ENCODE measurements around the gene CYTH3.

The CYTH3 gene

DNA sequence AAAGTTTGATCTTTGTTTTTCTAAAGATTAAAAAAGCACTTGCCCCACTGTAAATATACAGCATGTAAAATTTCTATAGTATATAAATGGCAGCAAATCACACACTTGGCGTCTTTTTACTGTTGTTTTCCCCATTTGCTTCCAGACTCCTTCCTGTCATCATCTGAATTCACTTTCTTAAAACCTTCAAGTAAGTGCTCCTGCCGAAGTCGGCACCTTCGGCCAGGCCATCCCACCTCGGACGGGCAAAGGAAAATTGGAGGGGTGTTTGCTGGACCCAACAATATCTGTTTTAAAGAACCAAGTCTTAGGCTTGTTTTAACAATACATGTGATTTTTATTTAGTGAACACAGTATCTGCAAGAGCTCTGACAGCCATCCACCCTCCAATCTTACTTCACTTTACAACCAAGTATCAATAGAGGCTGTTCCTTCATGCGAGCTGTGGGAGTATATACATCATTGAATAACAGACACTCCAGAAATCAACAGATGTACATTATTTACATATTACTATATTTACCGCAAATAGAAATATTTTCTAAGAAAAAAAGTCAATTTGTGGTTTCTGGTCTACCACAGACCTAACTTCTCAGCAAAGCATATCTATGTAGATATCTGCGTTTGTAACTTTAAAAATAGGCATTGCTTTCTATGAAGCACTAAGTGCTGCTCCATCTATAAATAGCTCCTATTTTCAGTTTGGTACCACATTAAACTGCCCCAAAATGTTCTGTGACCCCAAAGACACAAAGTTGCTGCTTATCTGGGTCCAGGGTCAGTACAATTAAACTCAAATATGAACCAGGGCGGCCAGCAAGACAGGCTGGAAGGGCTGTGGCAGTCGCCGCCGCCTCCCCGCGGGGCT lies 110.7 kb downstream of the CYTH3 start:
- no peak overlapping the region for H2AK5ac ChIP-seq (ENCODE audit: low read depth, low read length)
- H3K4ac ChIP-seq (ENCODE audit: low read length) = no peak overlapping the region
- H2BK15ac ChIP-seq (ENCODE audit: low read length) = no peak overlapping the region
- H3K9ac ChIP-seq (ENCODE audit: low read depth, low read length, poor library complexity) = no peak overlapping the region
- WGBS, 2 donors (ENCODE audit: extremely low coverage in 2 of 2, insufficient read length in 2 of 2, insufficient replicate concordance in 1 of 2) = no CpG with 5 or more reads among the region's 15 CpGs
- no peaks in the 10 kb centered on the region for H3K9me3 ChIP-seq (replicated peaks in 1 of 2; ENCODE audit: control insufficient read depth in 2 of 2, insufficient read depth in 1 of 2, low read depth in 1 of 2, low read length in 2 of 2)
- H3K27me3 ChIP-seq (ENCODE audit: control insufficient read depth in 3 of 3, insufficient read depth in 3 of 3, low read depth in 1 of 3, low read length in 3 of 3) = no peaks in the 10 kb centered on the region
- no peak overlapping the region for H2AFZ ChIP-seq (ENCODE audit: low read length)
- H3K14ac ChIP-seq (ENCODE audit: low read length) = no peak overlapping the region
- no peak overlapping the region for H4K91ac ChIP-seq (ENCODE audit: low read depth, low read length, poor library complexity)
- H2BK12ac ChIP-seq (ENCODE audit: low read length) = no peak overlapping the region
- H3K23ac ChIP-seq (ENCODE audit: low read depth, low read length, poor library complexity) = no peak overlapping the region
- H2BK5ac ChIP-seq (ENCODE audit: low read length) = no peak overlapping the region
- no peak overlapping the region for H3K18ac ChIP-seq (ENCODE audit: low read length)
- H3K4me2 ChIP-seq (ENCODE audit: insufficient read depth, low read length, poor library complexity, severe bottlenecking) = no peak overlapping the region
- H3K27ac ChIP-seq (replicated peaks; ENCODE audit: low read length) = no peak overlapping the region
- no peak overlapping the region for H4K8ac ChIP-seq (ENCODE audit: low read depth, low read length)
- H3K4me1 ChIP-seq (ENCODE audit: control insufficient read depth in 2 of 2, insufficient read depth in 1 of 2, low read depth in 1 of 2, low read length in 2 of 2) = no peaks in the 10 kb centered on the region
- H2BK120ac ChIP-seq (ENCODE audit: low read depth, low read length) = no peak overlapping the region
- no peak overlapping the region for H3K4me3 ChIP-seq (ENCODE audit: low read length in 2 of 2)
- H3K79me1 ChIP-seq (ENCODE audit: low read depth, low read length) = peaks cover 8% of the 10 kb centered on the region
- peaks cover 31 to 83% of the 10 kb centered on the region in 2 donors for H3K36me3 ChIP-seq (replicated peaks in 1 of 2; ENCODE audit: control insufficient read depth in 2 of 2, insufficient read depth in 2 of 2, low read length in 2 of 2)
- DNase-seq (ENCODE audit: low spot score) = no peak

DNA sequence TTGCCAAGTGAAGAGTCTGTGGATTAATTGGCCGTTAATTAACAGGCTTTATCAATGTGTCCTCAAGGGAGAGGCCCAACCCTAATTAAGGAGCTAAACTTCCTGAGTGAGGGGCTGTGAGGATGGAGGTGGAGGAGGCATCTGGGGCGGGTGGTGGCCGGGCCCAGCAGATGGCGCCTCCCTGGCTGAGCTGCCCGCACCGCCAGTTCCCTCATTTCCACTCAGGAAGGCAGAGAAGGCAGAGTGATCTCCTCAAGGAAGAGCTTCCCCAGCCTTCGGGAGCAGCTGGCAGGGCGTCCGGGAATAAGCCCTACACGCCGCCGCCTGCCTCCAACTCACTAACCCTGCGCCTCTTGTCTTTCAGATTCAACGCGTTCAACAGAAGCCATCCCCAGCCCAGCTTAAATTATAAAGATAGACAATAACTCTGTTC lies 112.2 kb downstream of the CYTH3 start:
- Histone ChIP-seq H3K4me2 (ENCODE audit: insufficient read depth, low read length, poor library complexity, severe bottlenecking) (no peak overlapping the region), H3K4me3 (ENCODE audit: low read length in 2 of 2) (no peak overlapping the region), H4K8ac (ENCODE audit: low read depth, low read length) (no peak overlapping the region), H3K27me3 (ENCODE audit: control insufficient read depth in 3 of 3, insufficient read depth in 3 of 3, low read depth in 1 of 3, low read length in 3 of 3) (no peaks in the 10 kb centered on the region), H4K91ac (ENCODE audit: low read depth, low read length, poor library complexity) (no peak overlapping the region), H3K23ac (ENCODE audit: low read depth, low read length, poor library complexity) (no peak overlapping the region), H2AFZ (ENCODE audit: low read length) (no peak overlapping the region), H3K14ac (ENCODE audit: low read length) (no peak overlapping the region), H2BK12ac (ENCODE audit: low read length) (no peak overlapping the region), H2AK5ac (ENCODE audit: low read depth, low read length) (no peak overlapping the region), H3K9me3 (replicated peaks in 1 of 2; ENCODE audit: control insufficient read depth in 2 of 2, insufficient read depth in 1 of 2, low read depth in 1 of 2, low read length in 2 of 2) (no peaks in the 10 kb centered on the region), H3K79me1 (ENCODE audit: low read depth, low read length) (peaks cover 8% of the 10 kb centered on the region), H3K27ac (replicated peaks; ENCODE audit: low read length) (no peak overlapping the region), H3K9ac (ENCODE audit: low read depth, low read length, poor library complexity) (no peak overlapping the region), H3K4me1 (ENCODE audit: control insufficient read depth in 2 of 2, insufficient read depth in 1 of 2, low read depth in 1 of 2, low read length in 2 of 2) (no peaks in the 10 kb centered on the region), H2BK120ac (ENCODE audit: low read depth, low read length) (no peak overlapping the region), H3K36me3 (replicated peaks in 1 of 2; ENCODE audit: control insufficient read depth in 2 of 2, insufficient read depth in 2 of 2, low read length in 2 of 2) (peaks cover 34 to 98% of the 10 kb centered on the region in 2 donors), H3K4ac (ENCODE audit: low read length) (no peak overlapping the region), H2BK15ac (ENCODE audit: low read length) (no peak overlapping the region), H3K18ac (ENCODE audit: low read length) (no peak overlapping the region), H2BK5ac (ENCODE audit: low read length) (no peak overlapping the region)
- DNase-seq (ENCODE audit: low spot score) = peak; percentile 33
- no CpG with 5 or more reads among the region's 15 CpGs for WGBS, 2 donors (ENCODE audit: extremely low coverage in 2 of 2, insufficient read length in 2 of 2, insufficient replicate concordance in 1 of 2)

DNA sequence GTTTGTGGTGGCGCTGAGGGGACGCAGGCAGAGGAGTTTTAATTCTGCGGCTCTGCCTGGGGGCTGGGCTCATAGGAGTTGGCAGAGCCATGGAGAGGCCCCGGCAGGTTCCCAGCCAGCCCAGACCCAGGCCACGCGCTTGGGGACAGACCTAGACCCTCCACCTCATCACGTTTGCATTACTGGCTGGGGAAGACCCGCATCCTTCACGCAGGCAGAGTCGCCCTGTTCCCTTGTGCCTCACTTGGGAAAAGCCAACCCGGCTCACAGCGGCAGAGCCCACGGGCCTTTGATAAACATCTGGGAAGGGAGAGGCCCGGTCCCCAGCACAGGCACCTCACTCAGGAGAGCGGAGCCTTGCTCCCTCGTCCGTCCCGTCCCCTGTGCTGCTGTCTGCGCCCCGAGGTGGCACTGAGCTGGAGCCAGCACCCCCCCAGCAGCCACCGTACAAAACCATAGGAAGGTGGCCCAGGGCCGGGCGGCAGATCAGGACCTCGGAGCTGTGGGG lies 112.8 kb downstream of the CYTH3 start:
- H2BK5ac ChIP-seq (ENCODE audit: low read length) = peak overlapping the region; percentile 66
- WGBS, 2 donors (ENCODE audit: extremely low coverage in 2 of 2, insufficient read length in 2 of 2, insufficient replicate concordance in 1 of 2) = no CpG with 5 or more reads among the region's 24 CpGs
- H2BK15ac ChIP-seq (ENCODE audit: low read length) = no peak overlapping the region
- no peak overlapping the region for H2BK12ac ChIP-seq (ENCODE audit: low read length)
- H3K4me2 ChIP-seq (ENCODE audit: insufficient read depth, low read length, poor library complexity, severe bottlenecking) = no peak overlapping the region
- no peak overlapping the region for H4K91ac ChIP-seq (ENCODE audit: low read depth, low read length, poor library complexity)
- no peak overlapping the region for H3K4ac ChIP-seq (ENCODE audit: low read length)
- peaks cover 36 to 98% of the 10 kb centered on the region in 2 donors for H3K36me3 ChIP-seq (replicated peaks in 1 of 2; ENCODE audit: control insufficient read depth in 2 of 2, insufficient read depth in 2 of 2, low read length in 2 of 2)
- DNase-seq (ENCODE audit: low spot score) = no peak
- no peaks in the 10 kb centered on the region for H3K9me3 ChIP-seq (replicated peaks in 1 of 2; ENCODE audit: control insufficient read depth in 2 of 2, insufficient read depth in 1 of 2, low read depth in 1 of 2, low read length in 2 of 2)
- H3K27me3 ChIP-seq (ENCODE audit: control insufficient read depth in 3 of 3, insufficient read depth in 3 of 3, low read depth in 1 of 3, low read length in 3 of 3) = no peaks in the 10 kb centered on the region
- no peak overlapping the region for H3K18ac ChIP-seq (ENCODE audit: low read length)
- H3K79me1 ChIP-seq (ENCODE audit: low read depth, low read length) = peaks cover 8% of the 10 kb centered on the region
- H2AK5ac ChIP-seq (ENCODE audit: low read depth, low read length) = no peak overlapping the region
- no peak overlapping the region for H3K23ac ChIP-seq (ENCODE audit: low read depth, low read length, poor library complexity)
- no peak overlapping the region for H3K27ac ChIP-seq (replicated peaks; ENCODE audit: low read length)
- H2AFZ ChIP-seq (ENCODE audit: low read length) = no peak overlapping the region
- H3K14ac ChIP-seq (ENCODE audit: low read length) = no peak overlapping the region
- no peak overlapping the region for H3K4me3 ChIP-seq (ENCODE audit: low read length in 2 of 2)
- H4K8ac ChIP-seq (ENCODE audit: low read depth, low read length) = no peak overlapping the region
- H2BK120ac ChIP-seq (ENCODE audit: low read depth, low read length) = no peak overlapping the region
- H3K9ac ChIP-seq (ENCODE audit: low read depth, low read length, poor library complexity) = no peak overlapping the region
- H3K4me1 ChIP-seq (ENCODE audit: control insufficient read depth in 2 of 2, insufficient read depth in 1 of 2, low read depth in 1 of 2, low read length in 2 of 2) = no peaks in the 10 kb centered on the region

DNA sequence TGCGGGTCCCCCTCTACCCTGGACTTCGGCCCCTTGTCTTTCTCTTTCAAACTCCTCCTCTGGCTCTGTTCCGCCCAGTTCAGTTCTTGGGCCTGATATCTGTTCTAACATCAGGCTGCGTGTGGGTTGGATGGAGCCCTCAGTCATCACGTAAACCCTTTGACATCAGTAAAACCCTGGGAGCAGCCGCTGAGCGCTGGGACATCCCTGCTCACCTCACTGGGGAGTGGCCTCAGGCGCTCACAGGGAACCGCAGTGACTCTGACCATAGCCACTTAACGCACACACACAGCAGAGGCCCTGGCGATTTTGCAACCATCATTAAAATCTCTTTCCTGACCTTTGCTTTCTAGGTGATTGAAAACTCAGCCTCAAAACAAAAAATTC lies 113.3 kb downstream of the CYTH3 start:
- no peak overlapping the region for H3K4me3 ChIP-seq (ENCODE audit: low read length in 2 of 2)
- no peak overlapping the region for H3K27ac ChIP-seq (replicated peaks; ENCODE audit: low read length)
- no peak overlapping the region for H3K14ac ChIP-seq (ENCODE audit: low read length)
- H3K4me1 ChIP-seq (ENCODE audit: control insufficient read depth in 2 of 2, insufficient read depth in 1 of 2, low read depth in 1 of 2, low read length in 2 of 2) = no peaks in the 10 kb centered on the region
- no peaks in the 10 kb centered on the region for H3K9me3 ChIP-seq (replicated peaks in 1 of 2; ENCODE audit: control insufficient read depth in 2 of 2, insufficient read depth in 1 of 2, low read depth in 1 of 2, low read length in 2 of 2)
- no peak overlapping the region for H4K91ac ChIP-seq (ENCODE audit: low read depth, low read length, poor library complexity)
- no peak overlapping the region for H2AFZ ChIP-seq (ENCODE audit: low read length)
- H2BK5ac ChIP-seq (ENCODE audit: low read length) = peak overlapping the region; percentile 43
- no peak overlapping the region for H2BK12ac ChIP-seq (ENCODE audit: low read length)
- peaks cover 8% of the 10 kb centered on the region for H3K79me1 ChIP-seq (ENCODE audit: low read depth, low read length)
- no peak overlapping the region for H2BK15ac ChIP-seq (ENCODE audit: low read length)
- peak overlapping the region; percentile 64 for H2BK120ac ChIP-seq (ENCODE audit: low read depth, low read length)
- no peak overlapping the region for H3K4me2 ChIP-seq (ENCODE audit: insufficient read depth, low read length, poor library complexity, severe bottlenecking)
- no peak overlapping the region for H3K9ac ChIP-seq (ENCODE audit: low read depth, low read length, poor library complexity)
- H3K18ac ChIP-seq (ENCODE audit: low read length) = no peak overlapping the region
- H2AK5ac ChIP-seq (ENCODE audit: low read depth, low read length) = no peak overlapping the region
- no peak overlapping the region for H4K8ac ChIP-seq (ENCODE audit: low read depth, low read length)
- no peak overlapping the region for H3K23ac ChIP-seq (ENCODE audit: low read depth, low read length, poor library complexity)
- WGBS, 2 donors (ENCODE audit: extremely low coverage in 2 of 2, insufficient read length in 2 of 2, insufficient replicate concordance in 1 of 2) = no CpG with 5 or more reads among the region's 11 CpGs
- H3K27me3 ChIP-seq (ENCODE audit: control insufficient read depth in 3 of 3, insufficient read depth in 3 of 3, low read depth in 1 of 3, low read length in 3 of 3) = no peaks in the 10 kb centered on the region
- peaks cover 36 to 98% of the 10 kb centered on the region in 2 donors for H3K36me3 ChIP-seq (replicated peaks in 1 of 2; ENCODE audit: control insufficient read depth in 2 of 2, insufficient read depth in 2 of 2, low read length in 2 of 2)
- no peak overlapping the region for H3K4ac ChIP-seq (ENCODE audit: low read length)
- no peak for DNase-seq (ENCODE audit: low spot score)
